GM13976 (cell line): ENCODE data around the gene ZNF778.

Experiments
- DNase-seq: peaks from one replicate; pipeline ENCODE4 v3.0.0; 2012; ENCODE audit warnings: low spot score
- CTCF ChIP-seq: IDR thresholded peaks from 2 replicates; pipeline ENCODE4 v1.5.1; 2012; ENCODE audit warnings: borderline replicate concordance, mild to moderate bottlenecking; ENCODE audit not compliant: insufficient read depth; ENCODE audit errors: extremely low read depth, missing control alignments, control extremely low read depth
- in situ Hi-C: fragments of 300-500 bp; cut with MboI; formaldehyde crosslinking; loops from one replicate; pipeline ENCODE4 v1.12.0; 2022; ENCODE audit warnings: low sequenced_read_pairs, mixed read lengths, inconsistent platforms; ENCODE audit not compliant: unreplicated experiment

The ZNF778 gene

GRCh38 chr16:89197633-89198416, 19.7 kb upstream of the ZNF778 start:
- no peak for TF ChIP-seq CTCF
- DNase-seq = no peak
- in situ Hi-C loops = no loop called here

- no peak for TF ChIP-seq CTCF
- in situ Hi-C loops = no loop called here
- no peak for DNase-seq
Measured at GRCh38 chr16:89198417-89199240, 18.9 kb upstream of the ZNF778 start.

- TF ChIP-seq CTCF = no peak
- in situ Hi-C loops = no loop called here
- DNase-seq = no peak
Measured at GRCh38 chr16:89199241-89200123, 18.0 kb upstream of the ZNF778 start.

GRCh38 chr16:89200124-89200849, 17.2 kb upstream of the ZNF778 start, which contains the start of gene SLC22A31:
Gene SLC22A31, minus strand, starts transcription at chr16:89200537. Its CDS starts 36 bp downstream, at chr16:89200501.
- no peak for TF ChIP-seq CTCF
- in situ Hi-C loops = no loop called here
- no peak for DNase-seq

- in situ Hi-C loops = no loop called here
- TF ChIP-seq CTCF = no peak
- DNase-seq = no peak
Measured at GRCh38 chr16:89200850-89201411, 16.6 kb upstream of the ZNF778 start.
